ENCODE data around the gene ELMO3. TPM values are rescaled to one million over a fixed set of nuclear protein-coding genes. Genes with fewer than 3 reads are reported as not detected.
A peak's percentile ranks its signal among the peaks of the same experiment; 100 is the strongest.

The ELMO3 gene
- total RNA-seq, 1 experiment from 2014 or later: 2.0 TPM

- intact Hi-C loops (cut with micrococcal nuclease; ENCODE audit: unreplicated experiment): loop anchor here (10.0 kb wide), 1 partner anchor 230 kb away; no protein-coding TSS in a partner anchor
- in situ Hi-C loops (cut with HindIII; ENCODE audit: low pct_unique_long_range_greater_than_20kb, low sequenced_read_pairs): no loop called here
- no peak overlapping the region for H3K27ac ChIP-seq (ENCODE audit: low read length)
- ATAC-seq (peak; percentile 71), DNase-seq (ENCODE audit: low read depth, low spot score) (peak; percentile 39)
- no peaks in the 10 kb centered on the region for H3K9me3 ChIP-seq (ENCODE audit: control insufficient read depth, insufficient read depth, low read depth, low read length)
- no TSS peak for BruUV-seq (replicated peaks)
- POLR2A ChIA-PET: no interaction called here
- CTCF ChIA-PET: interaction anchor here (0.7 kb wide), 1 partner anchor 14 kb away, joined by 4 read pairs; the partner anchor contains the start of gene NOL3
- H3K4me3 ChIP-seq (ENCODE audit: low read depth in 2 of 2, low read length in 2 of 2): no peak overlapping the region
- peaks cover 4% of the 10 kb centered on the region; the same call in 1 of the 2 replicates for H3K36me3 ChIP-seq (ENCODE audit: control insufficient read depth, insufficient read depth, low read length)
- H3K27me3 ChIP-seq (ENCODE audit: control insufficient read depth, insufficient read depth, low read length): no peaks in the 10 kb centered on the region
- peaks cover 8% of the 10 kb centered on the region for H3K4me1 ChIP-seq (ENCODE audit: control insufficient read depth, insufficient read depth, low read length)
- TF ChIP-seq SIN3A (IDR thresholded peaks at IDR 0.05; ENCODE audit: borderline replicate concordance, insufficient read depth, low read depth, low read length) (peak; percentile 77; the same call in 1 of the 2 replicates), POLR2AphosphoS5 (IDR thresholded peaks at IDR 0.05; ENCODE audit: low read depth, low read length) (no peak)
- TF ChIP-seq, protein P1, sequence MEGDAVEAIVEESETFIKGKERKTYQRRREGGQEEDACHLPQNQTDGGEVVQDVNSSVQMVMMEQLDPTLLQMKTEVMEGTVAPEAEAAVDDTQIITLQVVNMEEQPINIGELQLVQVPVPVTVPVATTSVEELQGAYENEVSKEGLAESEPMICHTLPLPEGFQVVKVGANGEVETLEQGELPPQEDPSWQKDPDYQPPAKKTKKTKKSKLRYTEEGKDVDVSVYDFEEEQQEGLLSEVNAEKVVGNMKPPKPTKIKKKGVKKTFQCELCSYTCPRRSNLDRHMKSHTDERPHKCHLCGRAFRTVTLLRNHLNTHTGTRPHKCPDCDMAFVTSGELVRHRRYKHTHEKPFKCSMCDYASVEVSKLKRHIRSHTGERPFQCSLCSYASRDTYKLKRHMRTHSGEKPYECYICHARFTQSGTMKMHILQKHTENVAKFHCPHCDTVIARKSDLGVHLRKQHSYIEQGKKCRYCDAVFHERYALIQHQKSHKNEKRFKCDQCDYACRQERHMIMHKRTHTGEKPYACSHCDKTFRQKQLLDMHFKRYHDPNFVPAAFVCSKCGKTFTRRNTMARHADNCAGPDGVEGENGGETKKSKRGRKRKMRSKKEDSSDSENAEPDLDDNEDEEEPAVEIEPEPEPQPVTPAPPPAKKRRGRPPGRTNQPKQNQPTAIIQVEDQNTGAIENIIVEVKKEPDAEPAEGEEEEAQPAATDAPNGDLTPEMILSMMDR (IDR thresholded peaks at IDR 0.05): peak; percentile 84; the same call in 1 of the 2 replicates
- TF ChIP-seq, protein P2, sequence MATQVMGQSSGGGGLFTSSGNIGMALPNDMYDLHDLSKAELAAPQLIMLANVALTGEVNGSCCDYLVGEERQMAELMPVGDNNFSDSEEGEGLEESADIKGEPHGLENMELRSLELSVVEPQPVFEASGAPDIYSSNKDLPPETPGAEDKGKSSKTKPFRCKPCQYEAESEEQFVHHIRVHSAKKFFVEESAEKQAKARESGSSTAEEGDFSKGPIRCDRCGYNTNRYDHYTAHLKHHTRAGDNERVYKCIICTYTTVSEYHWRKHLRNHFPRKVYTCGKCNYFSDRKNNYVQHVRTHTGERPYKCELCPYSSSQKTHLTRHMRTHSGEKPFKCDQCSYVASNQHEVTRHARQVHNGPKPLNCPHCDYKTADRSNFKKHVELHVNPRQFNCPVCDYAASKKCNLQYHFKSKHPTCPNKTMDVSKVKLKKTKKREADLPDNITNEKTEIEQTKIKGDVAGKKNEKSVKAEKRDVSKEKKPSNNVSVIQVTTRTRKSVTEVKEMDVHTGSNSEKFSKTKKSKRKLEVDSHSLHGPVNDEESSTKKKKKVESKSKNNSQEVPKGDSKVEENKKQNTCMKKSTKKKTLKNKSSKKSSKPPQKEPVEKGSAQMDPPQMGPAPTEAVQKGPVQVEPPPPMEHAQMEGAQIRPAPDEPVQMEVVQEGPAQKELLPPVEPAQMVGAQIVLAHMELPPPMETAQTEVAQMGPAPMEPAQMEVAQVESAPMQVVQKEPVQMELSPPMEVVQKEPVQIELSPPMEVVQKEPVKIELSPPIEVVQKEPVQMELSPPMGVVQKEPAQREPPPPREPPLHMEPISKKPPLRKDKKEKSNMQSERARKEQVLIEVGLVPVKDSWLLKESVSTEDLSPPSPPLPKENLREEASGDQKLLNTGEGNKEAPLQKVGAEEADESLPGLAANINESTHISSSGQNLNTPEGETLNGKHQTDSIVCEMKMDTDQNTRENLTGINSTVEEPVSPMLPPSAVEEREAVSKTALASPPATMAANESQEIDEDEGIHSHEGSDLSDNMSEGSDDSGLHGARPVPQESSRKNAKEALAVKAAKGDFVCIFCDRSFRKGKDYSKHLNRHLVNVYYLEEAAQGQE (IDR thresholded peaks at IDR 0.05; ENCODE audit: insufficient read depth in 1 of 2, low read depth in 2 of 2, low read length in 1 of 2): peak; percentile 95 to 99
Observed at GRCh38 chr16:67184995-67185650, 13.8 kb upstream of the ELMO3 start.

DNA sequence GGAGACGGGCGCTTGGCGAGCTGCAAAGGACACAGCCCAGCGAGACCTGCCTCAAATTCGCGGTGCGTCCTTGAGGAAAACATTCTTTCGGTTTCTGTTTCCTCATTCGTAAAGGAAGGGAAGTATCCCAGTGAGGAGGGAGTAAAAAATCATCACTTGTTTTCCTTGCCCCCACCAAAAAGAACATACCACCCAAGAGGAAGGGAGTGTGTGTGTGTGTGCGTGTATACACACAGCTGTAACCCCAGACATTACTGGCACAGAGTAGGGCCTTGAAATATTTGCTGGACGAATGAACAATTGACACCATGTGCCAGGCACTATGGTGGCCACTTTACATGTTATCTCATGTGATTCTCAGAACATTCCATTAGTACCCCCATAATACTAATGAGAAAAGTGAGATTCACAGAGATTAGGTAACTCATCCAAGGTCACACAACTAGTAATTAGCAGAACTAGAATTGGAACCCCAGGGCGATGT, 13.2 kb upstream of the ELMO3 start:
- no peak for DNase-seq (ENCODE audit: low read depth, low spot score)
- ChIA-PET CTCF (interaction anchor here (0.7 kb wide), 1 partner anchor 15 kb away, joined by 4 read pairs; the partner anchor contains the start of gene NOL3), POLR2A (no interaction called here)
- no TSS peak for BruUV-seq (replicated peaks)
- H3K4me1 ChIP-seq (ENCODE audit: control insufficient read depth, insufficient read depth, low read length): peaks cover 12% of the 10 kb centered on the region
- intact Hi-C loops (cut with micrococcal nuclease; ENCODE audit: unreplicated experiment): loop anchor here (10.0 kb wide), 1 partner anchor 231 kb away; no protein-coding TSS in a partner anchor
- H3K4me3 ChIP-seq (ENCODE audit: low read depth in 2 of 2, low read length in 2 of 2): 0 out of 4 replicates have a peak overlapping the region, but pooled peaks of 1 of the 2 experiments have one; percentile 0
- H3K27me3 ChIP-seq (ENCODE audit: control insufficient read depth, insufficient read depth, low read length): no peaks in the 10 kb centered on the region
- H3K9me3 ChIP-seq (ENCODE audit: control insufficient read depth, insufficient read depth, low read depth, low read length): no peaks in the 10 kb centered on the region
- peaks cover 4% of the 10 kb centered on the region; the same call in 1 of the 2 replicates for H3K36me3 ChIP-seq (ENCODE audit: control insufficient read depth, insufficient read depth, low read length)
- no peak overlapping the region for H3K27ac ChIP-seq (ENCODE audit: low read length)
- in situ Hi-C loops (cut with HindIII; ENCODE audit: low pct_unique_long_range_greater_than_20kb, low sequenced_read_pairs): no loop called here
- ATAC-seq: no peak
- TF ChIP-seq, protein P1 (IDR thresholded peaks at IDR 0.05): no peak; the same call in 1 of the 2 replicates
- no peak for TF ChIP-seq POLR2AphosphoS5 (IDR thresholded peaks at IDR 0.05; ENCODE audit: low read depth, low read length)
